D721Med (cell line): ENCODE results near the gene CCDC192.
"Not testable (repeated sequence)": the region's sequence is repeated elsewhere in the genome, so short reads cannot be mapped to it uniquely, and the experiment has no call there.

Source experiments
- DNase-seq: peaks from one replicate; pipeline ENCODE4 v3.0.0; 2011; ENCODE audit warnings: low spot score; ENCODE audit not compliant: insufficient read length
- FAIRE-seq: peaks from 2 replicates; lab custom pipeline; 2011; peaks lifted over from hg19 to GRCh38; lab: Jason Lieb, UNC
- TF ChIP-seq, protein P1 (sequence below): IDR thresholded peaks from 2 replicates; pipeline ENCODE4 v1.5.1; 2012; ENCODE audit warnings: mild to moderate bottlenecking, control low read depth; ENCODE audit not compliant: insufficient read depth; ENCODE audit errors: missing control alignments

CCDC192 gene

GRCh38 chr5:127785098-127785927 is 82.1 kb downstream of the CCDC192 start:
- TF ChIP-seq, protein P1, sequence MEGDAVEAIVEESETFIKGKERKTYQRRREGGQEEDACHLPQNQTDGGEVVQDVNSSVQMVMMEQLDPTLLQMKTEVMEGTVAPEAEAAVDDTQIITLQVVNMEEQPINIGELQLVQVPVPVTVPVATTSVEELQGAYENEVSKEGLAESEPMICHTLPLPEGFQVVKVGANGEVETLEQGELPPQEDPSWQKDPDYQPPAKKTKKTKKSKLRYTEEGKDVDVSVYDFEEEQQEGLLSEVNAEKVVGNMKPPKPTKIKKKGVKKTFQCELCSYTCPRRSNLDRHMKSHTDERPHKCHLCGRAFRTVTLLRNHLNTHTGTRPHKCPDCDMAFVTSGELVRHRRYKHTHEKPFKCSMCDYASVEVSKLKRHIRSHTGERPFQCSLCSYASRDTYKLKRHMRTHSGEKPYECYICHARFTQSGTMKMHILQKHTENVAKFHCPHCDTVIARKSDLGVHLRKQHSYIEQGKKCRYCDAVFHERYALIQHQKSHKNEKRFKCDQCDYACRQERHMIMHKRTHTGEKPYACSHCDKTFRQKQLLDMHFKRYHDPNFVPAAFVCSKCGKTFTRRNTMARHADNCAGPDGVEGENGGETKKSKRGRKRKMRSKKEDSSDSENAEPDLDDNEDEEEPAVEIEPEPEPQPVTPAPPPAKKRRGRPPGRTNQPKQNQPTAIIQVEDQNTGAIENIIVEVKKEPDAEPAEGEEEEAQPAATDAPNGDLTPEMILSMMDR, result no peak
- DNase-seq (no peak), FAIRE-seq (no peak)

DNA sequence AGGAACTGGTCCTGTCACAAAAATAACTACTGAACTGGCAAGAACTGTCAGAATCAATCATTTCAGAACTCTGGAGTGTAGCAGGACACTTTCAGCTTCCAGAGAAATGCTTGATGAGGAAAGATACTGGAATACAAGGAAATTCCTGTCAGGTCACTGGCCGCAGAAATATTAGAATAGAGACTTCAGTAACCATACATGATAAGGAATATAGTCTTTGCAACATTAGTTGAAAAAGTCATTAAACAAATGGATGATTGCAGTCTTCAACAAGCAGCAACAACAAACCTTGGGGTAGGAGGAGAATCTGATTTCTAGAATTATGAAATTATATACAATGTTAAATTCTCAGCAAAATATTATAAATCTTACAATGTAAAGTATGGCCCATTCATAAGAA is 88.2 kb downstream of the CCDC192 start:
- TF ChIP-seq, protein P1, result no peak
- FAIRE-seq, result no peak
- no peak for DNase-seq

DNA sequence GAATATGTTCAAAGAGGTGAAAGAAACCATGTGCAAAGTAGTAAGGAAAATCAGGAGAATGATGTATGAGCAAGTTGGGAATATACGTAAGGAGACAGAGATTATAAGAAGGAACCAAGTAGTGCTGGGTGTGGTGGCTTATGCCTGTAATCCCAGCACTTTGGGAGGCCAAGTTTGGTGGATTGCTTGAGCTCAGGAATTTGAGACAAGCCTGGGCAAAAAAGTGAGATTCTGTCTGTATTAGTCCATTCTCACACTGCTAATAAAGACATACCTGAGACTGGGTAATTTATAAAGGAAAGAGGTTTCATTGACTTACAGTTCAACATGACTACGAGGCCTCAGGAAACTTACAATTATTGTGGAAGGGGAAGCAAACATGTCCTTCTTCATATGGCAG is 88.7 kb downstream of the CCDC192 start:
- DNase-seq, FAIRE-seq: not testable (repeated sequence)

DNA sequence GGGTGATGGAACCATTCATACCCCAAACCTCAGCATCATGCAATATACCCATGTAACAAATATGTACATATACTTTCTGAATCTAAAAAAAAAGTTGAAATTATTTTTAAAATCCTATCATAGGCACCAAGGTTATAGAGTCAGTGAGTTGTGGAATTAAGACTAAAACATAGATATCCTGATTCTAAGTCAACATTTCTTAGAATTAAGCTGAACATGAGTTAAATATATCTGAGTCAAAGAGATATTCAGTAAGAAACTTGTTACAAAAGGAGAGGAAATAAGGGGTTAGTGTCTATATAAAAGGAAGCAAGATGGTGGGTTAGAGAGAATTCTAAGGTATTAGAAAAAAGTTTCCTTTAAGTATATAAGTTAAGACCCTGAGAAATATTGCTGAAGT is 89.9 kb downstream of the CCDC192 start:
- FAIRE-seq, result no peak
- TF ChIP-seq, protein P1, result no peak
- DNase-seq, result no peak

DNA sequence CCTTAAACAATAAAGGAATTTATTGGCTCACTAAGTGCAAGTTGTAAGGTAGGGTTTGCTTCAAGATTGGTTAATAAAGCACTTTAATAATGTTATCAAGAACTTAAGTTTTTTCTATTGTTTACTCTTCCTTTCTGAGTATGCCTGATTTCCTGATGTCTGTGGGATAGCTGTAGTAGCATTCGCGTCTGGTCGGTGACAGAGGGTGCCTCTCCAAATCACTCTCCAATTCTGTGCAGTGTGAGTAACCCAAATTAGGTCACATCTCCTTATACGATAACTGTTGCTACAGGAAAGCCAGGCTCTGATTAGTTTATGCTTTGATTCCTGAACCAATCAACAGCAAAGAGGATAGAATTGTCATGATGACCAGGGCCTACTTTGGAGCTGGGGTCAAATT is 90.7 kb downstream of the CCDC192 start:
- no peak for FAIRE-seq
- TF ChIP-seq, protein P1, result no peak
- no peak for DNase-seq

- TF ChIP-seq, protein P1, result no peak
- no peak for DNase-seq
- FAIRE-seq, result no peak
Measured at GRCh38 chr5:127796211-127796610, 93.0 kb downstream of the CCDC192 start.

DNA sequence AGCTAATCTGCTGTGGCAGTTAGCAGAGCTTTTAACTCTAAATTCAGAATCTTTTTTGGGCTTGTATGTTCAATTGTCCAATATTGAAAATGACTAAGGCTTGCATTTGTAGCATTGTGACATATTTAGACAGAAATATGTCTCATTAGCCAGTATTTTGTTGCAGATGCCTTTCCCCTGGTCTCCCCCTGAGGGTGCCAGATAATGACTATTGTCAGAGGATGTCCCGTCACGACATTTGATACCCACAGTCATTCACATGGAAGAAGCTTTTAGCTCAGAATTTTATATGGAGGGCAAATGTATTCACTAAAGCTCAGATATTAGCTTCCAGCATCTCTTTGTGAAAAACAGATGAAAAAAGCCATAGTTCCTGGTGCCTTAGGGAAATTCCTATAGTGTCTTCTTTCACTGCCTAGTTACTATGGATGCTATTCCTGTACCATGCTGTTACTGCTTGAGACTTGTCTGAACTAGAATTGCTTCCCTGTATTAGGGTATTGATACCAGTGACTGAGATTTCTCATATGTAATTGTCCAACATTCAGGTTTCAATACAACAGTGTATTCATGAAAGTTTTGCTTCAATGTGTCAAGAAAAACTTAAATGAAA is 96.2 kb downstream of the CCDC192 start:
- peak; percentile 11 for FAIRE-seq
- TF ChIP-seq, protein P1, result no peak
- DNase-seq, result no peak
